HG02763 (cell line): ENCODE data around the gene CACNA1B.
"Not testable (repeated sequence)": the region's sequence is repeated elsewhere in the genome, so short reads cannot be mapped to it uniquely, and the experiment has no call there.

ENCODE experiments used
- ATAC-seq: cut with Tn5 transposase; IDR thresholded peaks from one replicate; pipeline ENCODE4 v1.9.1; 2021; ENCODE audit warnings: mild to moderate bottlenecking, moderate library complexity; ENCODE audit not compliant: unreplicated experiment

The CACNA1B gene

GRCh38 chr9:137865581-137866145, 11.9 kb upstream of the CACNA1B start:
- no peak for ATAC-seq

- ATAC-seq, result no peak
Observed at GRCh38 chr9:137866226-137867141, 11.1 kb upstream of the CACNA1B start.

- ATAC-seq, result no peak
Observed at GRCh38 chr9:137870432-137870831, 7.2 kb upstream of the CACNA1B start.

- ATAC-seq, result no peak
Observed at GRCh38 chr9:137872296-137872695, 5.3 kb upstream of the CACNA1B start.

- no peak for ATAC-seq
Observed at GRCh38 chr9:137873408-137873807, 4.2 kb upstream of the CACNA1B start.

GRCh38 chr9:137873858-137874362, 3.7 kb upstream of the CACNA1B start:
- ATAC-seq, result no peak

GRCh38 chr9:137875354-137875753, 2.2 kb upstream of the CACNA1B start:
- ATAC-seq, result no peak

- no peak for ATAC-seq
Observed at GRCh38 chr9:137875846-137876245, 1.7 kb upstream of the CACNA1B start.

DNA sequence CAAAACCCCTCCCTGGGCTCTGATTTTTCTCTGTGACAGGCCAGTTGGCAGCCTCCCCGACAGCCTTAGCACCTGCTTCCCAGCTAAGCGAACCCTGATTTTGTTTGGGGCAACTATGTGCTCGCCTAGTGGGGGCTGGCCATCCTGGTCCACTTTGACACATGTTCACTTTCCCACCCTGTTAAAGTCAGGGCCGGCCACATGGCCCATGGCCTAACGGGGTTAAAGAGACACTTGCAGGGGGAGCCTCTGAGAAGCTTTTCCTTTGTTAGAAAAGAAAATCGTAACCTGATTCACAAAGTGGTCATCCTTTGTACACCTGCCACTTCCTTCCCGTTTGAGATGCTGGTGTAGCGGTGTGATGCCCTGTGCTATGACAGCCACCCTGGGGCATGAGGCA, 1.3 kb upstream of the CACNA1B start:
- no peak for ATAC-seq

DNA sequence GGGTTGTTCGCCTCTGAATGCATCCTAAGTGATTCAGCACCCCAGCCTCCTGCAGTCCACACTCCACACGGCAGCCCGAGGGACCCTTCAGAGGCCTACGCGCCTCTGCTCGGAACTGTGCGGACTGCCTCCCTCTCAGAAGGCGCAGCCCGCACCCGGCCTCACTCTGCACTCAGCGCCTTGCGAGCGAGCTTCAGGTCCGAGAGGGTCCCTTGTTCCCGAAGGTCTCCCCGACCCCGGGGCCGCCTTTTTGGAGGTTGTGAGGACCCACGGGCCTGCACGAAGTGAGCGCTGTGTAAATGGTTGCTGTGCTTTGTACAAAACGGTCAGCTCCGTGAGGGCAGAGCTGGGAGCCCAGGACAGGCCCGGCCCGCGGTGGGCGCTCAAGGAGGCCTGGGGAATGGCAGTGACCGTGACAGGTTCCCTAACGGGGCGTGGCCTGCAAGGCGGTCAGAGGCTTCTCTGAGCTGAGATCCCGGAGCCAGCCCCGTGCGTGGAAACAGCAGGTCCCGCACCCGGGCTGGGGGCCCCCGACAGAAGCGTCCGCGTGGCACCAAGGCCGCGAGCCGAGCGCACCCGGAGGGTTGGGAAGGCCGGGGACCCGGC, 698 bp upstream of the CACNA1B start:
- no peak for ATAC-seq

- ATAC-seq, result no peak
Observed at GRCh38 chr9:137878146-137878941, 762 bp downstream of the CACNA1B start.

DNA sequence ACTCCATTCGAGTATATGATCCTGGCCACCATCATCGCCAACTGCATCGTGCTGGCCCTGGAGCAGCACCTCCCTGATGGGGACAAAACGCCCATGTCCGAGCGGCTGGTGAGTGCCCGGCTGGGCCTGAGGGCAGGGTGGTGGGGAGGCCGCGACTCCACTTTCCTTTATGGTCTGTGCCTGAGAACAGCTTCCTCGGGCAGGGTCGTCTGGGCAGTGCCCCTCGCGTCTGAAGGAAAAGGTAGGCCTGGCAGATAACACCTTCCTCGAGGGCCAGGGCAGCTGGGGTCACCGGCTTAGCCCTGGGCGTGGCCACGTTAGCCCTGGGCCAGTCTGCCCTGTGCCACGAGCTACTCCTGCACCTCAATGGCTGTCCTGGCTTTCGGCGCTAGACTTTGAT, 1.5 kb downstream of the CACNA1B start:
- no peak for ATAC-seq

DNA sequence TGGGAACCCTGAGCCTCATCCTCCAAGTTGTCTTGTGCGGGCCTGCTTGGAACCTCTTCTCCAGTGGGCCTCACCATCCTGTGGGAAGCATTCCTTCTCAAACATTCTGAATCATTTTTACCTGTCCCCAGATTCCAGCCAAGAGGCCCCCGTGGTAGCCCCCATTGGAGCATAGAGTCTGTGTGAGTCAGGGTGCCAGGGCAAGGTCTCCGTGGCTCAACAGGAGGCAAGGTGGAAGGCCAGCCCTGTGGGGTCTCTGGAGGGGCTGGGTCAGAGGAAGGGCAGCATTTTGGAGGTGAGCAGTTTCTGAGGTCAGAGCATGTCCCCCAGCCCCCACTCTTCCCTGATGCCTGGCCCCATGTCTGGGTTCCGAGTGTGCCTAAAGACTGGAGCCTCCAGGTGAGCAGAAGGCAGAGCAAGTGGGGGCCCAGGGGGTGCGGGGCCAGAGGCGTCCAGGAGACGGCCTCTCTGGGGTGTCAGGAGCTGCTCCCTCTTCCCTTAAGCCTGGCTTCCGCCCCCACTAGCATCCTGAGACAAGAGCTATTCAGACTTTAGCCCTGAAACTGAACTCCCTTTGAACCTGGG, 2.1 kb downstream of the CACNA1B start:
- ATAC-seq, result no peak

DNA sequence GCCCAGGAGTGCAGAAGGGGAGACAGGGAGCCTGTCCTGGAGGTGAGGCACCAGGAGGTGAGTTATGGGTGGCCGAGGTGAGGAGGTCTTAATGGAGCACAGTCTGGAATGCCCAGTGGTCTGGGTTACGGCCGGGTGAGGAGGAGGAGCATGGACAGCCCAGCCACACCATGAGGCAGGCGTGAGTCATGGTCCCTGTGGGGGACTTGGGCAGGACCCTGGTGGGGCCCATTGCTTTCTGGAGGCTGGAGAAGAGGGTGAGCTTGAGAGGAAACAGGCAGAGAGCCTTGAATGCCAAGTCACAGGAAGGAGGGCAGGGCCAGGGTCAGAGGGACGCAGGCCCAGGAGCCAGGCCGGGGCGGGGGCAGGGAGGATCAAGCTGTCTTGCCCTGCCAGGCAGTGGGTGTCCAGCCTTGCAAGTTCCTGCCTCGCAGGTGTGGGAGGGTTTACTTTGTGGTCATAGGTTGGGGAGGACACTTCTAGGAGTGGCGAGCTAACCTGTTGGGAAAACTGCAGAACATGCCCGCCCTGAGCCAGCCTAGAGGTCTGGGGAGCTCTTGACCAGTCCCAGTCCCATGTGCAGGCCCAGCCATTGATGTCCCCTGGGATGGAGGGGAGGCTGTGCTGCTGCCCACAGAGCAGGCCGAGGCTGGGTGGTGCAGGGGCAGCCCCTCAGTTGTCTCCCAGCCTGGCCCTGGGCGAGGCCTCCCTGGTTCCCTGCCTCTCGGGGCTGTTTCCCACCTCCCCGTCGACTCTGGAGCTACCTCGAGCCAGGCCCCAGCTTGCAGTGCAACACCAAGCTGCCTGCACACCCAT, 2.8 kb downstream of the CACNA1B start:
- no peak for ATAC-seq

GRCh38 chr9:137880976-137881530, 3.5 kb downstream of the CACNA1B start:
- ATAC-seq, result no peak

GRCh38 chr9:137881591-137882505, 4.3 kb downstream of the CACNA1B start:
- ATAC-seq, result no peak

- no peak for ATAC-seq
Observed at GRCh38 chr9:137882506-137882821, 4.9 kb downstream of the CACNA1B start.

DNA sequence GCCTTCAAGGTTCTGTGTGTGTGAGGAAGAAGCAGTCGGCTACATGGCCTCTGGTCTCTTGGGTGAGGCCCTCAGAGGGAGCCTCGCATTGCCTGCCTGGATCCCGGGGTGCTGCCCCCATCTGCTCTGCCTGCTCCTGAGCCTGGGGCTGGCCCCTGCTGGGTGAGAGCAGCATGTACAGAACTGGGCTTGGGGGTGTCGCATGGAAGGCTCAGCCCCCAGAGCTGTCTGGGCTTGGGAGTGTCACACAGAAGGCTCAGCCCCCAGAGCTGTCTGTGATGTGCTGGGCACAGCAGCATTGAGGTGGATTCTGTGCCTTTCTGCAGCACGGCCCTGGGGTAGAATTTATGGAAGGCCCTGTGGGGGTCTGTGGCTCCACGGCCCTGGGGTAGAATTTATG, 6.4 kb downstream of the CACNA1B start:
- not testable (repeated sequence) for ATAC-seq

GRCh38 chr9:137884547-137884946, 7.0 kb downstream of the CACNA1B start:
- not testable (repeated sequence) for ATAC-seq
